HUES48 (cell line): ENCODE results near the gene UBA6.
"Not testable (repeated sequence)": the region's sequence is repeated elsewhere in the genome, so short reads cannot be mapped to it uniquely, and the experiment has no call there.

Experiments used
- H3K27ac ChIP-seq: one replicate; pipeline ENCODE4 v1.7.0; 2013; ENCODE audit warnings: low read depth, low read length, inconsistent platforms
- H3K27me3 ChIP-seq: 2 replicates; pipeline ENCODE4 v1.6.1; 2013; ENCODE audit warnings: mild to moderate bottlenecking, low read length; ENCODE audit not compliant: control insufficient read depth, insufficient read depth
- H3K36me3 ChIP-seq: 2 replicates; pipeline ENCODE4 v1.6.1; 2013; ENCODE audit warnings: low read length; ENCODE audit not compliant: control insufficient read depth, insufficient read depth
- H3K4me1 ChIP-seq: 2 replicates; pipeline ENCODE4 v1.6.1; 2013; ENCODE audit warnings: mild to moderate bottlenecking, low read length; ENCODE audit not compliant: control insufficient read depth, insufficient read depth
- H3K4me3 ChIP-seq: 2 replicates; pipeline ENCODE4 v1.5.1; 2013; ENCODE audit warnings: mild to moderate bottlenecking, low read depth, low read length
- H3K9ac ChIP-seq: 2 replicates; pipeline ENCODE4 v1.6.1; 2013; ENCODE audit warnings: mild to moderate bottlenecking, low read depth, low read length, moderate library complexity
- H3K9me3 ChIP-seq: 2 replicates; pipeline ENCODE4 v1.6.1; 2013; ENCODE audit warnings: low read length; ENCODE audit not compliant: control insufficient read depth, insufficient read depth

UBA6 gene

GRCh38 chr4:67713529-67714247, 12.7 kb upstream of the UBA6 start:
- Histone ChIP-seq H3K36me3 (no peaks in the 10 kb centered on the region; the same call in 1 of the 2 replicates), H3K4me3 (no peak overlapping the region), H3K9me3 (no peaks in the 10 kb centered on the region), H3K27me3 (no peaks in the 10 kb centered on the region), H3K4me1 (peaks cover 35% of the 10 kb centered on the region), H3K27ac (peak overlapping the region; percentile 61), H3K9ac (no peak overlapping the region)

- Histone ChIP-seq H3K27me3 (no peaks in the 10 kb centered on the region), H3K36me3 (no peaks in the 10 kb centered on the region; the same call in 1 of the 2 replicates), H3K9me3 (no peaks in the 10 kb centered on the region), H3K4me1 (peaks cover 35% of the 10 kb centered on the region), H3K4me3 (no peak overlapping the region), H3K27ac (peak overlapping the region; percentile 34), H3K9ac (no peak overlapping the region)
Observed at GRCh38 chr4:67712650-67713528, 11.9 kb upstream of the UBA6 start.

- no peak overlapping the region for H3K4me3 ChIP-seq
- H3K27ac ChIP-seq: peak overlapping the region; percentile 52
- H3K9ac ChIP-seq: no peak overlapping the region
Observed at GRCh38 chr4:67712000-67712625, 11.2 kb upstream of the UBA6 start.

GRCh38 chr4:67706682-67707081, 5.7 kb upstream of the UBA6 start:
- H3K9ac ChIP-seq, H3K4me3 ChIP-seq, H3K36me3 ChIP-seq, H3K9me3 ChIP-seq, H3K27ac ChIP-seq, H3K27me3 ChIP-seq: not testable (repeated sequence)
- H3K4me1 ChIP-seq: peaks cover 11% of the 10 kb centered on the region

More at GRCh38 chr4:67712000-67712625, 11.2 kb upstream of the UBA6 start:
- Histone ChIP-seq H3K27me3 (no peaks in the 10 kb centered on the region), H3K4me1 (peaks cover 35% of the 10 kb centered on the region), H3K9me3 (no peaks in the 10 kb centered on the region), H3K36me3 (no peaks in the 10 kb centered on the region; the same call in 1 of the 2 replicates)

GRCh38 chr4:67704843-67705242, 3.9 kb upstream of the UBA6 start:
- H3K27me3 ChIP-seq: no peaks in the 10 kb centered on the region
- no peak overlapping the region for H3K27ac ChIP-seq
- no peaks in the 10 kb centered on the region for H3K9me3 ChIP-seq
- H3K36me3 ChIP-seq: peaks cover 5% of the 10 kb centered on the region; the same call in 1 of the 2 replicates
- no peak overlapping the region for H3K4me3 ChIP-seq
- no peaks in the 10 kb centered on the region; the same call in 1 of the 2 replicates for H3K4me1 ChIP-seq
- H3K9ac ChIP-seq: no peak overlapping the region

GRCh38 chr4:67702166-67702565, 1.2 kb upstream of the UBA6 start:
- Histone ChIP-seq H3K9me3 (no peaks in the 10 kb centered on the region), H3K27ac (no peak overlapping the region), H3K27me3 (no peaks in the 10 kb centered on the region), H3K9ac (no peak overlapping the region), H3K36me3 (peaks cover 5% of the 10 kb centered on the region; the same call in 1 of the 2 replicates), H3K4me3 (peak overlapping the region; percentile 83), H3K4me1 (no peaks in the 10 kb centered on the region; the same call in 1 of the 2 replicates)

GRCh38 chr4:67701517-67701850, 529 bp upstream of the UBA6 start:
- Histone ChIP-seq H3K27ac (peak overlapping the region; percentile 39), H3K9ac (peak overlapping the region; percentile 58), H3K4me1 (no peaks in the 10 kb centered on the region; the same call in 1 of the 2 replicates), H3K4me3 (peak overlapping the region; percentile 83), H3K9me3 (no peaks in the 10 kb centered on the region), H3K36me3 (peaks cover 8% of the 10 kb centered on the region; the same call in 1 of the 2 replicates), H3K27me3 (no peaks in the 10 kb centered on the region)

GRCh38 chr4:67700116-67700737, 728 bp downstream of the UBA6 start:
- Histone ChIP-seq H3K36me3 (peaks cover 20% of the 10 kb centered on the region), H3K4me1 (no peaks in the 10 kb centered on the region; the same call in 1 of the 2 replicates), H3K4me3 (peak overlapping the region; percentile 83), H3K9me3 (no peaks in the 10 kb centered on the region), H3K9ac (peak overlapping the region; percentile 82), H3K27ac (peak overlapping the region; percentile 85), H3K27me3 (no peaks in the 10 kb centered on the region)

GRCh38 chr4:67699603-67700002, 1.4 kb downstream of the UBA6 start:
- Histone ChIP-seq H3K27ac (no peak overlapping the region), H3K9me3 (no peaks in the 10 kb centered on the region), H3K4me1 (no peaks in the 10 kb centered on the region; the same call in 1 of the 2 replicates), H3K4me3 (peak overlapping the region; percentile 83), H3K27me3 (no peaks in the 10 kb centered on the region), H3K9ac (no peak overlapping the region), H3K36me3 (peaks cover 26% of the 10 kb centered on the region)

GRCh38 chr4:67697860-67698687, 2.9 kb downstream of the UBA6 start:
- Histone ChIP-seq H3K9me3 (no peaks in the 10 kb centered on the region), H3K27me3 (no peaks in the 10 kb centered on the region), H3K4me1 (no peaks in the 10 kb centered on the region; the same call in 1 of the 2 replicates), H3K36me3 (peaks cover 27% of the 10 kb centered on the region), H3K9ac (no peak overlapping the region), H3K4me3 (no peak overlapping the region), H3K27ac (no peak overlapping the region)
